Lower leg skin (tissue), 4 donors: Measurements from ENCODE around the gene HDAC4. TPM values are rescaled to one million over a fixed set of nuclear protein-coding genes. Genes with fewer than 3 reads are reported as not detected.
A peak's percentile ranks its signal among the peaks of the same experiment; 100 is the strongest.

Source experiments
- DNase-seq, 2 donors: peaks; one replicate each; pipeline ENCODE4 v3.0.0-alpha.2; 2019; ENCODE audit warnings: low spot score in 2 of 2
- H3K4me3 ChIP-seq: fragments of 200-600 bp; sonication (generic); 2 replicates; pipeline ENCODE4 v1.5.1; 2017; ENCODE audit warnings: mild to moderate bottlenecking, low read depth; ENCODE audit not compliant: poor library complexity, severe bottlenecking
- POLR2A ChIP-seq, 2 donors: fragments of 450-650 bp; IDR thresholded peaks; one replicate each; pipeline ENCODE4 v1.6.1; 2016 to 2017; ENCODE audit warnings: antibody characterized with exemption in 2 of 2, mild to moderate bottlenecking in 1 of 2, moderate library complexity in 1 of 2
- WGBS, 2 donors: methylation state at CpG; one replicate each; pipeline ENCODE4 v1.1.5; 2018; 5-methylcytosine and 5-hydroxymethylcytosine counted together
- intact Hi-C: fragments of 100-400 bp; cut with DNase I; formaldehyde crosslinking; loops from one replicate; pipeline ENCODE4 v1.15.0; 2023; ENCODE audit warnings: low total_unique reads
- total RNA-seq, 4 donors: library from RNA; depleted of rRNA; stranded (reverse); fragments of >200 nt; gene quantifications; one replicate each; pipeline ENCODE4 v1.1.0, GENCODE V29; 2016
- TF ChIP-seq, protein P1 (sequence below), 3 donors: fragments of 450-650 bp; IDR thresholded peaks; one replicate each; pipeline ENCODE4 v1.5.1; 2016; ENCODE audit warnings: antibody characterized with exemption in 3 of 3, mild to moderate bottlenecking in 3 of 3, moderate library complexity in 2 of 3

HDAC4 gene
- total RNA-seq, 4 donors from 2014 or later: 27.4 to 85.5 (median 57.9) TPM

DNA sequence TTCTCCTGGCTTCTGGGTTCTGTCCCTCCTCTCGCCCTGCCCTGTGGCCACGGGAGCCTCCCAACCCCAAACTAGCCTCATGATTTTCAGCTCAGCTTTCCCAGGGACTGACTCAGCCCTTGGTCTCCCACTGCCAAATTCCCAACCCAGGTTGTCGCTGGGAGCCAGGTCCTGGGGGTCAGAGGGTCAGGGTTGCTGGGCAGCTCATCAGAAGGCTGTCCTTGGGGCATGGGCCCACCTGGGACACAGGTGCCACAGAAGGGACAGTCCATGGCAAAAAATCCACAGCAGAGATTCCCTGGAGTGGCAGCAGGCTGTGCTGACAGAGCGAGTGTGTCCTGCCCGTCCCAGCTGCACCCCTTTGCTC, 372.6 kb downstream of the HDAC4 start:
- intact Hi-C loops: no loop called here
- TF ChIP-seq, protein P1, sequence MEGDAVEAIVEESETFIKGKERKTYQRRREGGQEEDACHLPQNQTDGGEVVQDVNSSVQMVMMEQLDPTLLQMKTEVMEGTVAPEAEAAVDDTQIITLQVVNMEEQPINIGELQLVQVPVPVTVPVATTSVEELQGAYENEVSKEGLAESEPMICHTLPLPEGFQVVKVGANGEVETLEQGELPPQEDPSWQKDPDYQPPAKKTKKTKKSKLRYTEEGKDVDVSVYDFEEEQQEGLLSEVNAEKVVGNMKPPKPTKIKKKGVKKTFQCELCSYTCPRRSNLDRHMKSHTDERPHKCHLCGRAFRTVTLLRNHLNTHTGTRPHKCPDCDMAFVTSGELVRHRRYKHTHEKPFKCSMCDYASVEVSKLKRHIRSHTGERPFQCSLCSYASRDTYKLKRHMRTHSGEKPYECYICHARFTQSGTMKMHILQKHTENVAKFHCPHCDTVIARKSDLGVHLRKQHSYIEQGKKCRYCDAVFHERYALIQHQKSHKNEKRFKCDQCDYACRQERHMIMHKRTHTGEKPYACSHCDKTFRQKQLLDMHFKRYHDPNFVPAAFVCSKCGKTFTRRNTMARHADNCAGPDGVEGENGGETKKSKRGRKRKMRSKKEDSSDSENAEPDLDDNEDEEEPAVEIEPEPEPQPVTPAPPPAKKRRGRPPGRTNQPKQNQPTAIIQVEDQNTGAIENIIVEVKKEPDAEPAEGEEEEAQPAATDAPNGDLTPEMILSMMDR (IDR thresholded peaks at IDR 0.05): no peak
- no peak for TF ChIP-seq POLR2A (IDR thresholded peaks at IDR 0.05)
- WGBS, 2 donors: 68 to 70% methylated on average over 5 of the region's 5 CpGs
- H3K4me3 ChIP-seq: no peak overlapping the region
- DNase-seq: peak in 1 of 2 donors; percentile 32

DNA sequence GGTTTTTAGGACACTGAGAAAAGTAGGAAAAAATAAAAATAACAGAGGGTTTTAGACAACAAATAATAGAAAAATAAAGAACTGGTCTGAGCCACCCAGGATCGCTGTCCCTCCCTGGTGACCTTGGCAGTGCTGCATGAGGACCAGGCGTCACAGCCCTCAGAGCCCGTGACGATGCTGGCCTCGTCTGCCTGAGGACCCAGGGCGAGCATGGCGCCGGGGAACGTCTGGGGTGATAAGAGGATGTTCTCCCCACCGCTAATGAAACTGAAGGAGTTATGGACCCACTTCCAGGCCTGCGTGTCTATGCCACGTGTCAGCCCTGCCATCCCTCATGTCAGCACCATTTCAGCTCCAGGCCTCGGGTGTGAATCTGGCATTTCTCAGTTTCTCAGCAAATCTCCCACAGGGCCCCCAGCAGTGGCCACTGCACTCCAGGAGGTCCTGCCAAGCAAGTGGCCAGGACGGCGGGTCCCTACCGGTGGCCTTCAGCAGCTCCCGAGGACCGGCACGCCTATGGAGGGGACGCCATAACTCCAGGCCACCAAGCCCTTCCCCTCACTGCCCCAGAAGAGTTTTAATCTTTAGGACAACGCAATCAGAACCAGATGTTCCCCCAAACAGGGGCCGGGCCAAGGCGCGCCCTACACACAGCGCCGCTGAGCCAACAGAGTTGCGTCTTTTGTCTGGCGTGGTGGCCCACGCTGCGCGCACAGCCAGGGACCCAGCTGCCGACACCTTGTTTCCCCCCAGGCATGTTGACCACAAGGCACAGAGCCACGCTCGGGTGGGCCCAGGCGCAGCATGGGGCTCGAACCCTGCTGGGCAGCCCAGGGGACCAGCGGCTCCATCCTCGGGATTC, 373.2 kb downstream of the HDAC4 start:
- H3K4me3 ChIP-seq: no peak overlapping the region
- TF ChIP-seq, protein P1 (IDR thresholded peaks at IDR 0.05): no peak
- no peak for TF ChIP-seq POLR2A (IDR thresholded peaks at IDR 0.05)
- DNase-seq: peak in 1 of 2 donors; percentile 29
- WGBS, 2 donors: 79 to 85% methylated on average over 36 to 38 of the region's 38 CpGs
- intact Hi-C loops: no loop called here

DNA sequence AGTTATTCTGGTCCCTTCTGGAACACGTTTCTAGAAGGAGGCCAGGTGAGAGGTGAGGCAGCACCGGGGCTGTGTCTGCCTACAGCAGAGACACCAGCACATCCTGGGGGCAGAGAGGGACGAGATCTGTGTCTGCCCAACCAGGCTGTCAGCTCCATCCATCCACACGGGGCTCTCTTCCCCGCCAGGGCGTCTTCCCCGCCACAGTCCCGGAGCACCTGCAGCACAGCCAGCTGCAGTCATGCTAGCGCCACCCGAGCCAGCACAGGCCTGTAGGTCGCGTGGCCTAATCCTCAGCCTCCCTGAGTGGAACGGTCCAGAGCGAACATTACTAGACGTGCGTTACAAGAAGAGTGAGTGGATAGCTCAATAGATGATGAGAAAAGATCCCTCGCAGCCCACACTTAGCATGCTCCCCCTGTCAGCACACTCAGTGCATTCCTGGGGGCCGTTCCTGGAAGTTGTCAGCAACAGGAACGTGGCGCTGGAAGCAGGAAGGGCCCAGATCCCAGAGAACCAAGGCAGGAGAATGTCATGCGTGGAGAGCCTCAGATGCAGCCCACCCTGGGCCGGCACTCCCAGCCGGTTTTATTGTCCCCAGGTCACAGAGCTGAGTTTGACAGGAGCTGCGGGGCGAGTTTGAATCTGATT, 374.0 kb downstream of the HDAC4 start:
- TF ChIP-seq POLR2A (IDR thresholded peaks at IDR 0.05): no peak
- TF ChIP-seq, protein P1 (IDR thresholded peaks at IDR 0.05): no peak
- 64 to 71% methylated on average over 25 of the region's 25 CpGs for WGBS, 2 donors
- no peak for DNase-seq
- H3K4me3 ChIP-seq: no peak overlapping the region
- intact Hi-C loops: no loop called here

DNA sequence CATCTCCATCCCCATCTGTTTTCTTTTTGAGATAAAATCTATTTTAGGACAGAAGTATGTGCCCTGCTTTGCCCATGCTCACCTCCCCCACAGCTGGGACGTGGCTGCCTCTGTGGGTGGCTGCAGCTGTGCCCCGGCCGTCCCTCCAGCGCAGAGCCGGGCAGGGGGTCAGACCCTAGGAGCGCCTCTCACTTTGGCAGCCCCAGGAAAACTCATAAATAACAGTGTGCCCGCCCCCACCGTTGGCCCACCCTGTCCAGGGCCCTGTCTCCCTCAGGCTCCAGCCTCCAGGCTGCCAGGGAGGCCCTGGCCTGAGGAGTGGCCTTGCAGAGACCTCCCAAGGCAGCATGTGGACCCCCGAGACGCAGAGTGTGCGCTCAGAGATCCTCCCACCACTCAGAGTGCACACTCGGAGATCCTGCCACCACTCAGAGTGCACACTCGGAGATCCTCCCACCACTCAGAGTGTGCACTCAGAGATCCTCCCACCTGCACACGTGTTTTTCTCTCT, 374.8 kb downstream of the HDAC4 start:
- no peak overlapping the region for H3K4me3 ChIP-seq
- intact Hi-C loops: no loop called here
- WGBS, 2 donors: 65 to 71% methylated on average over 10 to 14 of the region's 14 CpGs
- peak in 1 of 2 donors; percentile 81 for DNase-seq
- TF ChIP-seq, protein P1 (IDR thresholded peaks at IDR 0.05): no peak
- no peak for TF ChIP-seq POLR2A (IDR thresholded peaks at IDR 0.05)

DNA sequence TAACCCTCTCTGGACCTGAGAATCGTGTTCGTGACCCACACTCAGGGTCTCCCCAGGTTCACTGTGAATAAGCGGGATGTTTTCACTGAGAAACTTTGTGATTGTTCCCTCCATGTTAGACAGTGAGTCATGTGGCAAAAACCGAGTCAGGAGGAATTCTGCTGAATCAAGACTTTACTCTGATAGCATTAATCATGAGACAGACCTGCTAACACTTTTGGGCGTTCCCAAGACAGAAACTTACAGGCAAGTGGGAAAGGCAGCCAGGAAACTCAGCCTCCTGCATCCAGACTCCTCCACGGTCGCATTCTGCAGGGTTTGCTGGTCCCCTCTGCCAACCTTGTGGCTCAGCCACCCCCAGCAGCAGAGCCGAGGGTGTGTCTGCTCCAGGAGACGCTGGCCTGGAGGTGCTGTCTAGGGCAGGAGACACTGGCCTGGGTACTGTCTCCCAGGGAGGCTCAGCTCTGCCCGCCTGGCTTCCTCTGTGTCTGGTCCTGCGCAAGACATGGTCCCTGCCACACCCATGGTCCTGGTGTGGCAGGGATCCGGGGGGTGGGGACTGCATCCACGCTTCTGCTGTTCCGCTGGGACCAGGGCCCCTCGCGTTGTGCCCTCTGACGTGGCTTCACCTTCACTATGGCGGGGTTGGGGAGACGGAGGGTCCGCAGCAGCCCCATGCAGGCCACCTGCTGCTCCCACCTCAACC, 375.6 kb downstream of the HDAC4 start:
- intact Hi-C loops: no loop called here
- H3K4me3 ChIP-seq: no peak overlapping the region
- DNase-seq: peak; percentile 49 to 85
- TF ChIP-seq, protein P1 (IDR thresholded peaks at IDR 0.05): no peak
- no peak for TF ChIP-seq POLR2A (IDR thresholded peaks at IDR 0.05)
- WGBS, 2 donors: 53 to 61% methylated on average over 15 to 17 of the region's 20 CpGs
